ENCODE data around the gene GAS2L1. TPM values are rescaled to one million over a fixed set of nuclear protein-coding genes. Genes with fewer than 3 reads are reported as not detected.
A peak's percentile ranks its signal among the peaks of the same experiment; 100 is the strongest.

GAS2L1 gene
- total and polyA plus RNA-seq, 11 donors = 12.0 to 48.3 (median 18.0) TPM

DNA sequence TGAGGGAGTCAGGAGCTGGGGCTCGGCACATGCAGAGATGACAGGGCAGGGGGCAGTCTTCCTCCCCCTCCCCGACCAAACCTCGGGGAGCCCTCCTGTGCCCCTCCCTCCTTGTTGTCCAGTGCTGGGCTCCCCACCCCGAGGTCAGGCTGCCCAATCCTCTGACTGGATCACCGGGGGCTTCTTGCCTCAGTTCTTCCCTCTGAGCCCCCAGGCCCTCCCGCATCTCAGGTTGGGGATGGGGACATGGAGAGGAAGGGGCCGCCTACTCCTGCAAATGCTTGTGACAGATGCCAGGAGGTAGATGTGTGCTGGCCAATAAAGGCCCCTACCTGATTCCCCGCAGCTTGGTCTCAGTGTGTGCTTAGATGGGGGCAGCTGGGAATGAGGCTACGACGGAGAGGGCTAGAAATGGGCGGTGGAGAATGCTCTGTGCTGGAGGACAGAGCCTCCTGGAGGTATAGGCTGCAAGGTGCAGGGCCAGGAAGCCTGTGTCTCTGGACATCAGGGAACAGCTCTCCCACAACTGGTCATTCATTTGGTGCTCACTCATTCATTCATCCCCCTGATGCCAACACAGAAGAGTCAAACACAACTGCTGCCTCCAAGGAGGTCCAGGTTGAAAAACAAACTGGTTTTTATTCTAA, 47.1 kb upstream of the GAS2L1 start:
- no peak for ATAC-seq
- intact Hi-C loops (cut with DNase I) = no loop called here
- Histone ChIP-seq H3K27me3 (no peaks in the 10 kb centered on the region), H3K36me3 (peaks cover 0 to 27% (median 11%) of the 10 kb centered on the region in 9 donors), H3K4me3 (no peak overlapping the region), H3K27ac (no peak overlapping the region), H3K4me1 (no peaks in the 10 kb centered on the region), H3K9me3 (no peaks in the 10 kb centered on the region)
- TF ChIP-seq, protein P1, sequence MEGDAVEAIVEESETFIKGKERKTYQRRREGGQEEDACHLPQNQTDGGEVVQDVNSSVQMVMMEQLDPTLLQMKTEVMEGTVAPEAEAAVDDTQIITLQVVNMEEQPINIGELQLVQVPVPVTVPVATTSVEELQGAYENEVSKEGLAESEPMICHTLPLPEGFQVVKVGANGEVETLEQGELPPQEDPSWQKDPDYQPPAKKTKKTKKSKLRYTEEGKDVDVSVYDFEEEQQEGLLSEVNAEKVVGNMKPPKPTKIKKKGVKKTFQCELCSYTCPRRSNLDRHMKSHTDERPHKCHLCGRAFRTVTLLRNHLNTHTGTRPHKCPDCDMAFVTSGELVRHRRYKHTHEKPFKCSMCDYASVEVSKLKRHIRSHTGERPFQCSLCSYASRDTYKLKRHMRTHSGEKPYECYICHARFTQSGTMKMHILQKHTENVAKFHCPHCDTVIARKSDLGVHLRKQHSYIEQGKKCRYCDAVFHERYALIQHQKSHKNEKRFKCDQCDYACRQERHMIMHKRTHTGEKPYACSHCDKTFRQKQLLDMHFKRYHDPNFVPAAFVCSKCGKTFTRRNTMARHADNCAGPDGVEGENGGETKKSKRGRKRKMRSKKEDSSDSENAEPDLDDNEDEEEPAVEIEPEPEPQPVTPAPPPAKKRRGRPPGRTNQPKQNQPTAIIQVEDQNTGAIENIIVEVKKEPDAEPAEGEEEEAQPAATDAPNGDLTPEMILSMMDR (IDR thresholded peaks at IDR 0.05) = no peak
- no peak for TF ChIP-seq POLR2A (IDR thresholded peaks at IDR 0.05)
- DNase-seq = no peak
- 83 to 98% (median 86%) methylated on average over 5 to 11 of the region's 11 CpGs for WGBS, 4 donors

DNA sequence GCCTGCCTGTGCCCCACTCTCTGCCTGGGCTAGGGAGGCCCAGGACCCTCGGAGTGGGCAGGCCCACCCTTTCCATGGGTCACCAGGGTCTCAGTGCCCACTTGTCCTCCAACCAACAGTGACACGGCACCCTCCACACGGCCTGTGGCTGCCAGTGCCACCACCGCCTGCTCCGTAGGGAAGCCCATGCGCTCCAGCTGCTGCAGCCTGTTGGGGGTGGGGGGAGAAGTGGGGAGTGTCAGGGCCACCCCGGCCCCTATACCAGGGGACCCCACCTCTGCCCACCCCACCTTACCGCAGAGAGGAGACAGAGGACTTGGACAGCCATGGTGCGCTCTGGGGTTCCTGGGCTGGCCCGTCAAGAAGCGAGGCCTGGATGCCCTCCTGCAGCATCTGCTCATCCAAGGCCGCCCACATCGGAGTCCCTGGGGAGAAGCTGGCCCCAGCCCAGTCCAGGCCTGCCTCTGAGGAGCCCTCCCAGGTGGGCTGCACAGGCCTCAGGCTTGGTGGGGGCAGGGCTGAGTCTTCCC, 46.4 kb upstream of the GAS2L1 start:
- peaks cover 0 to 34% (median 15%) of the 10 kb centered on the region in 9 donors for H3K36me3 ChIP-seq
- no peak overlapping the region for H3K27ac ChIP-seq
- H3K4me1 ChIP-seq = no peaks in the 10 kb centered on the region
- DNase-seq = peak in 1 of 5 donors; percentile 63
- no peak overlapping the region for H3K4me3 ChIP-seq
- TF ChIP-seq POLR2A (IDR thresholded peaks at IDR 0.05) = no peak
- TF ChIP-seq, protein P1 (IDR thresholded peaks at IDR 0.05) = no peak
- no peaks in the 10 kb centered on the region for H3K9me3 ChIP-seq
- ATAC-seq = peak in 2 of 4 donors; percentile 6 to 11
- no peaks in the 10 kb centered on the region for H3K27me3 ChIP-seq
- 91 to 95% (median 94%) methylated on average over 7 to 13 of the region's 13 CpGs for WGBS, 4 donors
- intact Hi-C loops (cut with DNase I) = no loop called here

DNA sequence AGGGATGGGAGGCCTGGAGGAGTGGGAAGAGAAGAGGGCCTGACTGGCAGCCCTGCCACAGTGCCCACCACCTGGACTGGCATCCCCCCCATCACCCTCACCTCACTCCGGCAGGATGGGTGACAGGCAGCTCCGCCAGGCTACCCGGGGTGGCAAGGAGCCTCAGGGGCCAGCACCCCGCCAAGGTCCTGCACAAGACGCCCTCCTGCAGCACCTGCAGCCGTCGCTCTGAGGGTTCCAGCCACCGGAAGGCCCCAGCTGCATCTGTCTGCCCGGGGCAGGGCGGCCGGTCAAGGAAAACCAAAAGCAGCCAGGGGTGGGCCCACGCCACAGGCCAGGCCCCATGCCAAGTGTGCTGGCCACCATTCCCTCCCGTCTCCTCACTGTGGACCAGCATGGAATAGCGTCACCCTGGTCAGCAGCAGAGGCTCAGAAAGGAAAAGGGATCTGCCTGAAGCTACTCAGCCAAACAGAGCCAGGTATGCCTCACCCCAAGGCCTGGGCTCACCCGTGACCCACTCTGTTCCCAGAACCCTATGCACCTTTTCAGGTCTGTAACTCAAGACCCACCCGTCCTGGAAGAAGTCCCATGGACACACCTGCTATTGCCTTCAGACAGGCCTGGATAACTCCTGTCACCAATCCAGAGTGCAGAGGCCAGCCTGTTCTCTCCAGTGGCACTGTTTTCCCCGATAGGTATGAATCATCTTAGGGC, 45.7 kb upstream of the GAS2L1 start:
- Histone ChIP-seq H3K4me3 (no peak overlapping the region), H3K4me1 (peaks cover 0 to under 1% (median 0%) of the 10 kb centered on the region in 12 donors), H3K9me3 (no peaks in the 10 kb centered on the region), H3K27ac (no peak overlapping the region), H3K36me3 (peaks cover 0 to 41% (median 21%) of the 10 kb centered on the region in 9 donors), H3K27me3 (no peaks in the 10 kb centered on the region)
- ATAC-seq (peak in 1 of 4 donors; percentile 3), DNase-seq (no peak)
- intact Hi-C loops (cut with DNase I) = no loop called here
- no peak for TF ChIP-seq POLR2A (IDR thresholded peaks at IDR 0.05)
- TF ChIP-seq, protein P1 (IDR thresholded peaks at IDR 0.05) = no peak
- WGBS, 4 donors = 90 to 95% (median 93%) methylated on average over 4 to 17 of the region's 17 CpGs

DNA sequence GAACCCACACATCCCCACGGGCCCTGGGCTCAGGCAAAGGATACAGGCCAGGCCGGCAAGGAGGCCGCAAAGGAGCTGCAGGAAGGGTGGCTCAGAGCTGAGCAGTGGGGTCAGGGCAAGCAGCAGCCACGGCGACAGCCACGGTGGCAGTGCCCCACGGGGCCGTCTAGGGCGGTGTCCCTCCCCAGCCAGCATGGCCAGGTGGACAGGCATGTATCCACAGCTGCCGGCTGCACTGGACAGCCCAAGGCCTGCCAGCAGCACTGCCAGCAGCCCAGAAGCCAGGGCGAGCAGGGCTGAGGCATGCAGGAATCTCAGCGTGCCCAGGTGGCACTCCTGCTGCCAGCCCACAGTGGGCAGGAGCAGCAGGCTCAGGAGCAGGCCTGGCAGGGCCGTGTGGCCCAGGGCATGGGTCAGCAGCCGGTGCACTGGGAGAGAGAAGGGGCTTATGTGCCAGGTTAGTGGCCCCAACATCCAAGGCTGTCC, 42.6 kb upstream of the GAS2L1 start:
- Histone ChIP-seq H3K36me3 (peaks cover 0 to 42% (median 21%) of the 10 kb centered on the region in 9 donors), H3K27me3 (no peaks in the 10 kb centered on the region), H3K4me1 (peaks cover 0 to 20% (median 12%) of the 10 kb centered on the region in 12 donors), H3K4me3 (no peak overlapping the region), H3K27ac (no peak overlapping the region), H3K9me3 (no peaks in the 10 kb centered on the region)
- intact Hi-C loops (cut with DNase I) = no loop called here
- 86 to 89% (median 87%) methylated on average over 10 to 14 of the region's 14 CpGs for WGBS, 4 donors
- DNase-seq = no peak
- ATAC-seq = no peak
- TF ChIP-seq, protein P1 (IDR thresholded peaks at IDR 0.05) = no peak
- no peak for TF ChIP-seq POLR2A (IDR thresholded peaks at IDR 0.05)

Data from heart left ventricle (tissue), 16 donors.